IPS-18a (cell line): ENCODE results near the gene VPS13D.

Experiments used
- H3K27ac ChIP-seq: one replicate; pipeline ENCODE4 v1.5.1; 2013; ENCODE audit warnings: low read length
- H3K27me3 ChIP-seq: one replicate; pipeline ENCODE4 v1.6.1; 2013; ENCODE audit warnings: mild to moderate bottlenecking, low read length; ENCODE audit not compliant: control insufficient read depth, insufficient read depth
- H3K36me3 ChIP-seq: one replicate; pipeline ENCODE4 v1.6.1; 2013; ENCODE audit warnings: low read depth, low read length; ENCODE audit not compliant: control insufficient read depth
- H3K4me1 ChIP-seq: one replicate; pipeline ENCODE4 v1.6.1; 2013; ENCODE audit warnings: low read depth, low read length; ENCODE audit not compliant: control insufficient read depth
- H3K4me3 ChIP-seq: one replicate; pipeline ENCODE4 v1.5.1; 2013; ENCODE audit warnings: low read length
- H3K9ac ChIP-seq: one replicate; pipeline ENCODE4 v1.6.1; 2013; ENCODE audit warnings: mild to moderate bottlenecking, low read length, moderate library complexity
- H3K9me3 ChIP-seq: one replicate; pipeline ENCODE4 v1.6.1; 2013; ENCODE audit warnings: low read depth, low read length; ENCODE audit not compliant: control insufficient read depth

VPS13D gene

DNA sequence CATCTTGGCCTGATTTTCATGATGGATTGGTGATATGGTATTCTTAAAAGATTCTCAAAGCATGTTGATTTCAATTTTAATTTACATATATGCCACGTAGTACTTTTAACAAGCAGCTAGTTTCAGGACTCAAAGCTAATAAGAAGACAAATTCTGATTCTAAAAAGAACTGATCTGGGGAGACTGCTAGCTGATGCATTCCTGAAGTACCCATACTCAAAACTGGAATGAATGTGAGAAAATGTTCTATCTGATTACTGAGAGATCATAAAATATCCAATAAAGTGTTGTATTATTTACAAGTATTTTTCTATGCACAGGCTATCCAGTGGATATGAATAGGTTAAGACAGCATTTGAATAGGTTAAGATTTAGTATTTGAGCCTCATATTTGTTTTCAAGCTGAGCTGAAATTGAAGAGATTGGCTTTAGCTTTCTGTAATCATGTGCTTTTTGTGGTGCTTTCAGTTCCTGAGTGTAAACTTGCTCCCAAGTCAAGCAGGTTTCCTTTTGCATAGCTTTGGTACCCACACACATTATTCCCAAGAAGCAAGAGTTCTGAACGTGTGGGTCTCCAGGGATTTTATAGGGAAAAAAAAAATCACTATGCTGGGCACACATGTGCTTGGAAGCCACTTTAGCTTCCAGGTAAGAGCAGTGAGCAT is 114.1 kb downstream of the VPS13D start:
- H3K36me3 ChIP-seq: peaks cover 27% of the 10 kb centered on the region
- no peaks in the 10 kb centered on the region for H3K27me3 ChIP-seq
- no peak overlapping the region for H3K4me3 ChIP-seq
- no peak overlapping the region for H3K9ac ChIP-seq
- peaks cover 10% of the 10 kb centered on the region for H3K4me1 ChIP-seq
- no peak overlapping the region for H3K27ac ChIP-seq
- H3K9me3 ChIP-seq: no peaks in the 10 kb centered on the region

- Histone ChIP-seq H3K4me1 (peaks cover 3% of the 10 kb centered on the region), H3K36me3 (peaks cover 34% of the 10 kb centered on the region), H3K27ac (no peak overlapping the region), H3K9ac (no peak overlapping the region), H3K27me3 (no peaks in the 10 kb centered on the region), H3K4me3 (no peak overlapping the region), H3K9me3 (no peaks in the 10 kb centered on the region)
Measured at GRCh38 chr1:12344596-12345349, 114.9 kb downstream of the VPS13D start.

- no peak overlapping the region for H3K4me3 ChIP-seq
- no peaks in the 10 kb centered on the region for H3K4me1 ChIP-seq
- H3K27ac ChIP-seq: no peak overlapping the region
- H3K9me3 ChIP-seq: no peaks in the 10 kb centered on the region
- peaks cover 39% of the 10 kb centered on the region for H3K36me3 ChIP-seq
- H3K27me3 ChIP-seq: no peaks in the 10 kb centered on the region
- no peak overlapping the region for H3K9ac ChIP-seq
Measured at GRCh38 chr1:12345350-12346217, 115.8 kb downstream of the VPS13D start.

GRCh38 chr1:12346483-12347151 is 116.8 kb downstream of the VPS13D start:
- Histone ChIP-seq H3K9ac (no peak overlapping the region), H3K9me3 (no peaks in the 10 kb centered on the region), H3K27ac (no peak overlapping the region), H3K4me3 (no peak overlapping the region), H3K36me3 (peaks cover 39% of the 10 kb centered on the region), H3K4me1 (no peaks in the 10 kb centered on the region), H3K27me3 (no peaks in the 10 kb centered on the region)

DNA sequence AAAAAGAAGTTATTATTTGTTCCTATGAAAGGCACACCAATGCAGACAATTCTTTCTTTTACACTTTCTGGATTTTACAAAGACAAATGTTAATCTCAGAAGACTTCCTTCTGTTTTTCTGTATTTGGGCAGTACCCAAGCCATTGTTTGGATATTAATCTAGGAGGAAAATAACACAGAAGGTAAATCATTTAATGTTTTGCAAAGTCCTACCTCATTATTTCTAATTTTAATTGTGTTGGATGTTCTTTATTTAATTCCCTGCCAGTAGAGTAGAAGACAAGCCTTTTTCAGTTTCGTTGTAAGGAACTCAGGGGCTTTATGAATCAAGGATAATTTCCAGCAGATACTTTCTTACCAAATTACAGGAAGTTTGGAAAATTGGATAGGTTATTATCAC is 118.3 kb downstream of the VPS13D start:
- Histone ChIP-seq H3K36me3 (peaks cover 39% of the 10 kb centered on the region), H3K4me1 (no peaks in the 10 kb centered on the region), H3K9me3 (no peaks in the 10 kb centered on the region), H3K27ac (no peak overlapping the region), H3K27me3 (no peaks in the 10 kb centered on the region), H3K4me3 (no peak overlapping the region), H3K9ac (no peak overlapping the region)

DNA sequence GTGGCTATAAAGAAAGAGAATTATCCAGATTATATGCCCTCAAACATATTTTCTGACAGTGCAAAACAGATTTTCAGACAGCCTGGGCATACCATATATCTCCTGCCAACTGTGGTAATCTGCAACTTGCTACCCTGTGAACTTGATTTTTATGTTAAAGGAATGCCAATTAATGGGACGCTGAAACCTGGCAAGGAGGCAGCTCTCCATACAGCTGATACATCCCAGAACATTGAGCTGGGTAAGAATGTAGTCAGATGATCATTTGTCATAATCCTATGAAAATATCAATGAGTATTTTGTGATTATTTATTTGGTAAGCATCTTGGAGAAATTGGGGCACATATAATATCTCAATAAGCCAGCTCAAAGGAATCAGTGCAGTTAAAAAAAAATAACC is 124.2 kb downstream of the VPS13D start:
- Histone ChIP-seq H3K4me3 (no peak overlapping the region), H3K9me3 (no peaks in the 10 kb centered on the region), H3K9ac (no peak overlapping the region), H3K4me1 (peaks cover 7% of the 10 kb centered on the region), H3K36me3 (peaks cover 33% of the 10 kb centered on the region), H3K27me3 (no peaks in the 10 kb centered on the region), H3K27ac (no peak overlapping the region)

GRCh38 chr1:12356004-12356890 is 126.4 kb downstream of the VPS13D start:
- peaks cover 9% of the 10 kb centered on the region for H3K4me1 ChIP-seq
- H3K27me3 ChIP-seq: no peaks in the 10 kb centered on the region
- H3K9me3 ChIP-seq: no peaks in the 10 kb centered on the region
- H3K9ac ChIP-seq: no peak overlapping the region
- H3K4me3 ChIP-seq: no peak overlapping the region
- H3K36me3 ChIP-seq: peaks cover 25% of the 10 kb centered on the region
- H3K27ac ChIP-seq: no peak overlapping the region

DNA sequence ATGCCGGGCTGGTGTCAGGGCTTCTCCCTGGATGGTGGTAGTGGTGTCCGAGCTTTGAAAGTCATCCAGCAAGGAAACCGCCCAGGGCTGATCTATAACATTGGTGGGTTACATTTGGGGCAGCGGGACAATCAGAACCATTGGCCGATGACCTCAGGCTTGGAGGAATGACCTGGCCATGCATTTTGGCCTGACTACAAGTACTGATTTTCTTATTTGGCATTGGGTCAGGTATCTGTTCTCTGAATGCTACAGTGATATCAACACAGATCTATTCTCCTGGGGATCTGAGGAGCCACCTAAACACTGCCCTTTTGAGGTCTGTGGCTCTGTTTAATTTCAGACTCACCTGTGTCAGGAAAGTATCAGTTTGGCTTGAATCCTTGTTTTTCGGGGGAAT is 128.7 kb downstream of the VPS13D start:
- peaks cover 31% of the 10 kb centered on the region for H3K36me3 ChIP-seq

GRCh38 chr1:12359359-12360133 is 129.7 kb downstream of the VPS13D start:
- no peak overlapping the region for H3K9ac ChIP-seq
- H3K4me3 ChIP-seq: no peak overlapping the region
- H3K27ac ChIP-seq: no peak overlapping the region
- no peaks in the 10 kb centered on the region for H3K9me3 ChIP-seq
- H3K27me3 ChIP-seq: no peaks in the 10 kb centered on the region
- peaks cover 9% of the 10 kb centered on the region for H3K4me1 ChIP-seq
- peaks cover 30% of the 10 kb centered on the region for H3K36me3 ChIP-seq

More for the DNA sequence above, 128.7 kb downstream of the VPS13D start:
- Histone ChIP-seq H3K9me3 (no peaks in the 10 kb centered on the region), H3K4me1 (peaks cover 9% of the 10 kb centered on the region), H3K9ac (no peak overlapping the region), H3K27me3 (no peaks in the 10 kb centered on the region), H3K4me3 (no peak overlapping the region), H3K27ac (no peak overlapping the region)

DNA sequence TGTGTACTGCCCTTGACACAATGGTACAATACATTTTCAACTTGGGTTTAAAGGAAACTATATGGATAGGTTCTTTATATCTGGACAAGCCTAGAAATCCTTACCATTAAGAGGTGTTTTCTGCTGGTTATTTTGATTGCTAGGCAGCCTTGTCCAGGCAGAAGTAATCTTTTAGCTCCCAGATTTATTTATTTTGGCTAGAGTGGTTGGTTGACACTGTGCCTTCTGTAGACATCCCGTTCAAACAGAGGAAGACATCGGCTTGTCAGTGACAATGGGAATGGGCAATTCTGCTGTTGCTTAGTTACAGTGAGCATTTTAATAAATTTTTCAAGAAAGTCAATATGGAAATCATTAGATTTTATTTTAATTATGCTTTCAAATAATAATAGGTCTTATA is 138.8 kb downstream of the VPS13D start:
- Histone ChIP-seq H3K9me3 (no peaks in the 10 kb centered on the region), H3K4me1 (no peaks in the 10 kb centered on the region), H3K4me3 (no peak overlapping the region), H3K9ac (no peak overlapping the region), H3K36me3 (peaks cover 23% of the 10 kb centered on the region), H3K27ac (no peak overlapping the region), H3K27me3 (no peaks in the 10 kb centered on the region)
